Stimulated activated CD4-positive, alpha-beta T cell treated with anti-CD3 and anti-CD28 coated beads, Interleukin-2, amount 100 ng/mL, for 4 hours (primary cell): ENCODE data around the gene MMP28.
"Not testable (repeated sequence)": the region's sequence is repeated elsewhere in the genome, so short reads cannot be mapped to it uniquely, and the experiment has no call there.

Experiments used
- DNase-seq: peaks from one replicate; pipeline ENCODE4 v3.0.0-alpha.2; 2020; ENCODE audit warnings: low read depth

The MMP28 gene

DNA sequence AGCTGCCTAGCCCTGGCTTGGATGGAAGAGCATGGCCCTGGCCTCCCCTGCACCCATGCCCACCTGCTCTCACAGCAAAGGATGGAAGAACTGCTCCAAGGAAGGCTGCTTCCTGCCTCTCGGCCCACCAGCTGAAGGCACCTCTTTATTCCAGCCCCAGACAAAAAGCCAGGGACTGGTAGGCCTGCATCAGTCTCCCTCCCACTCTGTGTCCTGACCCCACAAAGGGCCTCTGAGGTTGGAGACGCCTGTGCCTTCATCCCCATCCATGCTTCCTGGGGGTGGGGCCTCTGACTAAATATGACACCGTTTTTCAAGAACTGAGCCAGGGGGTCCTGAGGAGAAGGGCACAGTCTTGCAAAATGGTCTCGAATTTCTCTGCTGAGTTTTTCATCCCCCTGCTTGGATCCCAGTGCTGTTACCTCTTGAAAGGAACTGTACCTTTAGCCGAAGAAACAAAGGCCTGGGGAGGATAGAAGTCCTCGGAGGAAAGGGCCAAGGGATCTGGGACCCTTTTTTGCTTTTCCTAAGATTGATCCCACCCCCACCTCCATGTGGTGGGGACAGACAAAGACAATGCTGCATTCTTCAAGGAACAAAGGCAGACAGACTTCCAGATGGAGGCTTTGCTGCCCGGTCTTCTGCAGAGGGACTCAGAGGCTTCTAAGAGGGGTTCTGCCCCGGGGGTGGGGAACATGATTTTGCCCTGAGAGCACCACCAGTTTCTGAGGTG, 29.5 kb downstream of the MMP28 start:
- DNase-seq, result no peak

DNA sequence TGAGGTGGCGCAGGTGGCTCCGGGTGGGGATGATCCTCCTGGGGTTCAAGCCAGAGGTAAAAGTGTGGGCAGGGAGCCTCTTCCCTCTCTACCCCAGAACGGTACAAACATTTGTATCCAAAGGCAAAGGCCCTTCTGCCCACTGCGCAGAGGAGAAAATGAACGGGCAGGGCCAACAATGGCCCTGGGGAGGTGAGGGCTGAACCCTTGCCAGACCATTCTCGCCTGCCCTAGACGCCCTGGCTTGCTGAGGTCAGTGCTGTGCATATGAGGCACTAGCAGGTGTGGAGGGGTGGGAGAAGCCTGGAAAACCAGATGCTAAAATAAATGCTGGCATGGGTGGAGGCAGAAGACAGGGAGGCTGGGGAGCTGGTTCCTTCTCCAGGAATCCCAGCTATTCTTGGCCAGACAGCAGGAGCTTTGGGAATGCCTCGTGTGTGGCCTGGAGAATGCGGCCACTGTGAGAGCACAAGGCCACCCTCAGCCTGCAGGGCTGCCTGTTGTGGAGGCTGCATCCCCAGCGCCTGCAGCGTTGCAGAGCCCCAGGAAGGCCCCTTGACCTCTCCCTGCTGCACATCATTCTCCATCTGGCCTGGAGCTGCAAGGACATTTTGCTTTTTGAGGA, 30.2 kb downstream of the MMP28 start:
- no peak for DNase-seq

DNA sequence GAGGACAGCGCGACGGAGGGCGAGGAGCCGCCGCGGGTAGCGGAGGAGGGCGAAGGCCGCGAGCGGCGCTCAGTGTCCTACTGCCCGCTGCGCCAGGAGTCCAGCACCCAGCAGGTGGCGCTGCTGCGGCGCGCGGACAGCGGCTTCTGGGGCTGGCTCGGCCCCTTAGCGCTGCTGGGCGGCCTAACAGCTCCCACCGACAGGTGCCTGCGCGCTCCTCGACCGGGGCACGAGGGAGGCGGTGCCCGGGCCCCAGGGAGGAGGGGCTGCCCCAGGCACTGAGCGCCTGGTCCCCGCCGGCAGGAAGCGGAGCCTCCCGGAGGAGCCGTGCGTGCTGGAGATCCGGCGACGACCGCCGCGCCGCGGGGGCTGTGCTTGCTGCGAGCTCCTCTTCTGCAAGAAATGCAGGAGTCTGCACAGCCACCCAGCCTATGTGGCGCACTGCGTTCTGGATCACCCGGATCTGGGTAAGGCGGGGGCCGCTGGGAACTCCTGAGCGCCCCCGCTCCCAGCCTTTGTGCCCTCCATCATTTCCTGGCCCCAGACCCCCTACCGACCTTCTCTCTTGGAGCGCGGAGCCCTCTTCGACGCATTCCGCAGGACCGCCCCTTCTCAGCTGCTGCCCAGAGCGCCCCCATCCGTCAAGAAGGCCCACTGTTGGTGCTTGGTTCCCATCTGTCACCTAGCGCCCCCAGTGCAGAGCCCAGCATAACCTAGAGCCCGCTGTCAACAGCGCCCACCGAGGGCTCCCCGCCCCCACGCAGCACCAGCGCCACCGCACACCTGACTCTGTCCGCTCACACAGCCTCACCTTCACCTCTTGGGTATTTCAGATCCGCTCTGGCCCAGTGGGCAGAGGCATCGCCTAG, 31.1 kb downstream of the MMP28 start:
- DNase-seq, result peak; percentile 78

- no peak for DNase-seq
Measured at GRCh38 chr17:35763767-35764122, 31.7 kb downstream of the MMP28 start.

DNA sequence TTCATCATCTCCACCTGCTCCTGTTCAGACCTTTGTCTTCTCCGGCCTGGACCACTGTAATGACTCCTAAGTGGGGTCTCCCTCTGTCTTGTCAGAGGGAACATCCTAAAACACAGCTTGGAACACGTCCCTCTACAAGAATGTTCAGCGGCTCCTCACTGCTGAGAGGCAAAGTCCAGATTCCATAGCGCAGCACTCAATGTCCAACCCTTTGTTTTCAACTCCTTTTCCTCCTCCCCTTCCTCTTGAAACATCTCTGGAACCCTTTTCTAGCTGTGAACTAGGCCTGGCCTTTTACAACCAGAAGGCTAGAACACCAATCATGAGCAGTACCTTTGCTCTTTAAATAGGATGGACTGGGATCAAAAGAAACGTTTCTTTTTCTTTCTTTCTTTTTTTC, 33.8 kb downstream of the MMP28 start:
- DNase-seq, result no peak

- DNase-seq, result no peak
Measured at GRCh38 chr17:35760587-35760986, 34.9 kb downstream of the MMP28 start, which contains the start of gene C17orf50. TSS of gene C17orf50 (plus strand) at chr17:35760887. CDS start at chr17:35760942, 55 bp downstream.

GRCh38 chr17:35757243-35757642, 38.2 kb downstream of the MMP28 start:
- DNase-seq, result no peak

DNA sequence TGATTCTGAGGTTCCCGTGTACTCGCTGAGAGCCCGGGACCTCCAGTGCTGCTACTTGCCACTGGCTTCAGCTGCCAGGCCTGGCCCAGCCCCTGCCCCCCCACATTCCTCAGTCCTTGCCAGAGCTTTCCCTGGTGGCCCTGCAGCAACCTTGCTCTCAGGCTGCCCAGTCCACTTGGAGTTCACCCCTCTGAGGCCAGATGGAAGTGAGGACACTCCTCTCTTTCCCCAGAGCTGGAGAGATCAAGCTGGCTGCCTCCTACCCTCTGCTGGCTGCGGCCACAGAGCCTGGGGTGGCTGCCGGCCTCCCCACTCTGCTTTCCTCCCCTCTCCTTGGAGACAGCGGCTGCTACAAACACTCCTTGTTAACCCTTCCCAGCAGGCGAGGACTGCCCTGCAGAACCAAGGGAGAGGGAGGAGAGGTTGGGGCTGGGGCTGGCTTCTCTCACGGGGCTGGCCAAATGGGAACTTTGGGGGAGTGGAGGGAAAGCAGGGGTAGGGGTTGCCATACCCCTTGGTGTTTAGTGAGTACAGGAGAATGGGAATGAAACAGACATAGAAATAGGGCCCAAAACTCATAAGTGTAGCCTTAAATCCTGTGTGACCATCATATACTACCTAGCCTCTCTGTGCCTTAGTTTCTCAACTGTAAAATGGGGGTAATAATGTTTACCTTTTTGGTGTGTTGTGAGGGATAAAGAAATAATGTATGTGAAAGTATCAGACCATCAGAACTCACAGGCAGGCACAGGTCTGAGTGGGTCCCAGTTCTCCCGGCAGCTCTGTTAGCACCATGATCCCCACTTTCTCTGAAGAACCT, 42.3 kb downstream of the MMP28 start, which contains the start of gene GAS2L2:
Gene GAS2L2, minus strand, starts transcription at position 295 of the 820 bp plus-strand sequence. CDS start 389 bp downstream, outside the sequence.
- DNase-seq, result no peak

DNA sequence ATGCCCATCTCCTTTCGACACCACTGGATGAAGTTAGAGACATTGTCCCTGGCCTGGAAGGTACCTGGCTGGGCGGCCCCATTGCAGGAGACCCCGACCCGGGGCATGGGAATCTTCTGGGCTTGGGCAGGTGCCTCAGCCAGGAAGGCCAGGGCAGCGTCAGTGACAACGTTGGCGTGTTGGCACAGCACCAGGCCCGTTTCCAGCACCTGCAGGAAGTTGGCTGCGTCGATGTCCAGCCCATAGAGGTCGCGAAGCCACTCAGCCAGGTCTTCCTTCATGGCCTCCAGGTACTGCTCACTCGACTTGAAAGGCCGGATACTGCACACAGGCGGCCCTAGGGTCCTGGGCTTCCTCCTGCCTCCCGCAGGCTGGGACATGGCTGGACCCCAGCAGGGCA, 43.0 kb downstream of the MMP28 start:
- DNase-seq, result no peak

DNA sequence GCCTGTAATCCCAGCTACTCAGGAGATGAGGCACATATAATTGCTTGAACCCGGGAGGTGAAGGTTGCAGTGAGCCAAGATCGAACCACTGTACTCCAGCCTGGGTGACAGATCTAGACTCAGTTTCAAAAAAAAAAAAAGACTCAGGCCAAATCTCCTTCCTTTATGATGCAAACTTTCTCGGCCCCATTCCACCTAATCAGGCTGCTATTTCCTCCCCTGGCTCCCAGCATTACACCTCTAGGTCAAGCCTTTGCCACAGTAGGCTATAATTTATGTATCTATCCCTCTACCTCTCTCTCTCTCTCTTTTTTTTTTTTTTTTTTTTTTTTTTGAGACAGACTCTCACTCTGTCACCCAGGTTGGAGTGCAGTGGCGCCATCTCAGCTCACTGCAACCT, 43.9 kb downstream of the MMP28 start:
- not testable (repeated sequence) for DNase-seq

DNA sequence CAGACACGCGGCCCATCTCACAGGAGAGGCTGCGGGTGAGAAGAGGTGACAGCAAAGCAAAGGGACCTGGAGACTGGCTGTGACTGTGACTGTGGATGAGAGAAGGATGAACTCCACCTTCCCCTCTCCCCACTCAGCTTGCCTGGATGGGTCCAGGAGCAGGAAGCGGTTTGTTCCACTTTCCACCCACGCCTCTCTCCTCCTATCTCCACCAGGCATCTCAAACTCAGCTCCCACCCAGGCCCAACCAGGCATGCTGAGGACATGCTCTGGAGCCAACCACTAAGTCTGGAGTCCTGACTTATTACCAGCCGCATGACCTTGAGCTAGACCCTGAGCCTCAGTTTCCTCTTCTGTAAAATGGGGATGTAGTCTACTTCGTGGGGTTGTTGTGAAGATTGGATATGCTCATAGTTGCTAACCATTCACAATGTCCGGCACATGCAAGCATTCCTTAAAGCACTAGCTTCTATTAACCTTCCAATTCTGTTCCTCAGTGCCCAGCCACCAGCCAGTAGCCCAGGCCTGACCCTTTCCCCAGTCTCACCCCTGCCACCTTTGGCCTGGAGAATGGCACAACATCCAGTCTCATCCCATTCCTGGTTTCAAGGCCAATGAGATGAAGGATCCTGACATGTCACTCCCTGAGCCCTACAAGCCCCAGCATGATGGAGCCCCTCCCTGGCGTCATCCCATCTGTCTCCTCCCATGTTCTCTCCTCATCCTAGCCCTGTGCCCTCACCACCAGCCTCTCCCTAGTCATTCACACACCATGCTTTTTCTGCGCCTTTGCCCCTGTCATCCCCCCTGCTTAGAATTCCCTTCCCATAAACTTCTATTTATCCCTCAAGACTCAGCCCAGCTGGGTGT, 44.7 kb downstream of the MMP28 start:
- no peak for DNase-seq

- no peak for DNase-seq
Measured at GRCh38 chr17:35749560-35750412, 45.7 kb downstream of the MMP28 start.

GRCh38 chr17:35748979-35749378, 46.5 kb downstream of the MMP28 start:
- DNase-seq, result no peak

DNA sequence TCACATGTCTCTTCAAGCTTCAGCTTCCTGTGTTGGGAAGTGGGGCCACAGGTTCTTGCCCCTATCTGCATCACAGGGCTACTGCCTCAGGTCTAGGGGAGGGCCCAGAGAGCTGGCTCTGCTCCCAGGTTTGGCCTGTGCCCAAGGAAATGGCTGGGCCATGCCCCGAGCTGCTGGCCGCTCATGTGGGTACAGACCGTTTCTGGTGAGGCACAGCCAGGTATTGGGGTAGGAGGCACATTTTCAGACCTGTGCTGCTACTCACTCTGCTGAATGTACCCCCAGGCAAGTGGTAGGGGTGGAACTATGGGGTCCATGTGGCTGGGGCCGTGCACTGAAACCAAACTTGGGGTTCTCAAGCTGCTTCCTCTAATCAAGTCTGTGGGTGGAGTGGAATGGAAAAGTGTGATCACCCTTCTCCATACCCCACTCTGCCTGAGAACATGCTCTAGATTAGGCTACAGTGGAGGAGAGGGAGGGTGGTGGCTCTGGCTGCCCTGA, 47.0 kb downstream of the MMP28 start:
- DNase-seq, result no peak

DNA sequence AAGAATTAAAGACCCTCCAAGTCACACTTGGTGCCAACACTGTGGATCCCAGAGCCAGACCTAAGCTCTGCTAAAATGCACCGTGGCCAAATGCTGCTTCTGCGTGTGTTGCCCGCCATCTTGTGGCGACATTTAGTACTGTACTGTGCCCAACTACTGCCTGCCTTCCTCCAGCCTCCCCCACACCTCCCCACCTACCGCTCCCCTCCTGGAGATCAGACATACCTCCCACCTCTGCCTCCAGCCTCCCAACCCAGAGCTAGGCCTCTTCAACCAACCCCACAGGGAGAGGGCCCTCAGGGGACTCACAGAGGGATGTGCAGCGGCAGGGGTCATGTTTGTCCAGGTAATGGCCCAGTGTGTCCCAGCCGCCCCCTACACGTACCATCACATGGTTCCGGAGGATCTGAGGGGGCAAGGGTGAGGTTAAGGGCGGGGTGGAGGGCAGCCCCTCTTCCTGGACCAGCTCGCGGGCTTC, 47.9 kb downstream of the MMP28 start:
- DNase-seq, result peak; percentile 66

- DNase-seq, result no peak
Measured at GRCh38 chr17:35745749-35746320, 49.6 kb downstream of the MMP28 start.

- no peak for DNase-seq
Measured at GRCh38 chr17:35745246-35745645, 50.2 kb downstream of the MMP28 start.

GRCh38 chr17:35744830-35745229, 50.6 kb downstream of the MMP28 start:
- DNase-seq, result no peak
